ENCODE measurements around the gene IFT74.

IFT74 gene

GRCh38 chr9:26973989-26974388, 17.8 kb downstream of the IFT74 start:
- TF ChIP-seq CTCF (conservative IDR thresholded peaks at IDR 0.05; ENCODE audit: low read length): no peak
- no peak for DNase-seq (ENCODE audit: low read depth)
- no peak overlapping the region for H3K4me3 ChIP-seq (ENCODE audit: low read length)

GRCh38 chr9:26974927-26975326, 18.7 kb downstream of the IFT74 start:
- DNase-seq (ENCODE audit: low read depth): no peak
- TF ChIP-seq CTCF (conservative IDR thresholded peaks at IDR 0.05; ENCODE audit: low read length): no peak
- no peak overlapping the region for H3K4me3 ChIP-seq (ENCODE audit: low read length)

- no peak overlapping the region for H3K4me3 ChIP-seq (ENCODE audit: low read length)
- DNase-seq (ENCODE audit: low read depth): peak; percentile 43
- TF ChIP-seq CTCF (conservative IDR thresholded peaks at IDR 0.05; ENCODE audit: low read length): peak; percentile 65
These were observed 19.8 kb downstream of the IFT74 start for GRCh38 chr9:26975728-26976707.

GRCh38 chr9:26983340-26983739, 27.1 kb downstream of the IFT74 start:
- DNase-seq (ENCODE audit: low read depth): no peak
- TF ChIP-seq CTCF (conservative IDR thresholded peaks at IDR 0.05; ENCODE audit: low read length): no peak
- no peak overlapping the region for H3K4me3 ChIP-seq (ENCODE audit: low read length)

GRCh38 chr9:26995810-26996209, 39.6 kb downstream of the IFT74 start:
- DNase-seq (ENCODE audit: low read depth): no peak
- no peak overlapping the region for H3K4me3 ChIP-seq (ENCODE audit: low read length)
- no peak for TF ChIP-seq CTCF (conservative IDR thresholded peaks at IDR 0.05; ENCODE audit: low read length)

GRCh38 chr9:27003426-27004077, 47.3 kb downstream of the IFT74 start:
- no peak for TF ChIP-seq CTCF (conservative IDR thresholded peaks at IDR 0.05; ENCODE audit: low read length)
- DNase-seq (ENCODE audit: low read depth): no peak
- no peak overlapping the region for H3K4me3 ChIP-seq (ENCODE audit: low read length)

Measured in AG10803 (cell line).